Measurements from ENCODE around the gene ZIC2.

Gene ZIC2

DNA sequence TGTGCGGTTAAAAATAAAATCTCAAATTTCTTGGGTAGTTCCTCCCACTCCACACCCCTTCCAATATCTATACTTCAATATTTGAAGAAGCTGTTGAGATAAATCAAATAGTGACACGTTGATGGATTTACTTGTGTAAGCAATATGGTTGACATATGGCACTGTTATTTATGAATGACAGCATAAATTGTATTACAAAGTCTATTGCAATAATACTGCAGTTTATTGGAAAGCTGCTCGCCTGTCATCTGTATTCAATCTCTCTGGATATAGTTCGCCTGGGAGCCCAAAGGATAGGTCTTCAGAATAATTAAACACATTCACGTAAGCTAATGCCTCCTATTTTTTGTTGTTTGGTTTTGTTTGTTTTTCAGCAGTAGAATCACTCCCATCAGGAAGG is 5.0 kb upstream of the ZIC2 start:
- TF ChIP-seq ISL1 (CRISPR knock-in tag; IDR thresholded peaks at IDR 0.05): no peak
- TF ChIP-seq, protein P1, sequence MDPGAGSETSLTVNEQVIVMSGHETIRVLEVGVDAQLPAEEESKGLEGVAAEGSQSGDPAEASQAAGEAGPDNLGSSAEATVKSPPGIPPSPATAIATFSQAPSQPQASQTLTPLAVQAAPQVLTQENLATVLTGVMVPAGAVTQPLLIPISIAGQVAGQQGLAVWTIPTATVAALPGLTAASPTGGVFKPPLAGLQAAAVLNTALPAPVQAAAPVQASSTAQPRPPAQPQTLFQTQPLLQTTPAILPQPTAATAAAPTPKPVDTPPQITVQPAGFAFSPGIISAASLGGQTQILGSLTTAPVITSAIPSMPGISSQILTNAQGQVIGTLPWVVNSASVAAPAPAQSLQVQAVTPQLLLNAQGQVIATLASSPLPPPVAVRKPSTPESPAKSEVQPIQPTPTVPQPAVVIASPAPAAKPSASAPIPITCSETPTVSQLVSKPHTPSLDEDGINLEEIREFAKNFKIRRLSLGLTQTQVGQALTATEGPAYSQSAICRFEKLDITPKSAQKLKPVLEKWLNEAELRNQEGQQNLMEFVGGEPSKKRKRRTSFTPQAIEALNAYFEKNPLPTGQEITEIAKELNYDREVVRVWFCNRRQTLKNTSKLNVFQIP (CRISPR knock-in tag; IDR thresholded peaks at IDR 0.05; ENCODE audit: borderline replicate concordance, low read depth): no peak
- no peak for TF ChIP-seq CSDC2 (CRISPR knock-in tag; IDR thresholded peaks at IDR 0.05)
- TF ChIP-seq GLIS3 (CRISPR knock-in tag; IDR thresholded peaks at IDR 0.05): no peak
- TF ChIP-seq ZC3H10 (CRISPR knock-in tag; IDR thresholded peaks at IDR 0.05): no peak
- TF ChIP-seq ESRRG (CRISPR knock-in tag; IDR thresholded peaks at IDR 0.05): no peak
- ATAC-seq: no peak

DNA sequence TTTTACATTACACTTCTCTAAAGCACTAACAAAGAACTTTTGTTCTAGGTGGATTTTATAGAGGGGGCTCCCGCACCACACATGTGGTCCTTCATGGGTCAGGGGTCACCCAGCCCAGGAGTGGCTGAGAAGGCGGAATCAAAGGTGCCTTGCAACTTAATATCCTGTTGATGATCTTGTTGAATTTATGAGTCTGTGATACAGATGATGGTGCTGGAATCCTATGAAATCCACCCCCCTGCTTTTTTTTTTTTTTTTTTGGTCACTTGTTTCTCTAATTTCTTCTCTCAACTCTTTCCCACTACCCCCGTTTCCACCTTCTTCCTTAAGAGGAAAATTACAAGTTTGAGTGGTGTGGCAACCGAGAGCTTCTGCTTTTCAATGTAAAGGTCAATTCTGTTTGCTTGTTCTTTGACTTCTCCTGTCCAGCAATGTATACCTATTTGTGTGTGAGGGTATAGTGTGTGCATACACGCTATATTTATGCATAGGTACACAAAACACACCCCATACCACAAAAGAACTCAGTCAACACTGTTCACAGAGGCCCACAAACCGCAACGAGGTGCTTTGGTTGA is 4.2 kb upstream of the ZIC2 start:
- no peak for TF ChIP-seq RARB (CRISPR knock-in tag; IDR thresholded peaks at IDR 0.05)
- TF ChIP-seq, protein P2, sequence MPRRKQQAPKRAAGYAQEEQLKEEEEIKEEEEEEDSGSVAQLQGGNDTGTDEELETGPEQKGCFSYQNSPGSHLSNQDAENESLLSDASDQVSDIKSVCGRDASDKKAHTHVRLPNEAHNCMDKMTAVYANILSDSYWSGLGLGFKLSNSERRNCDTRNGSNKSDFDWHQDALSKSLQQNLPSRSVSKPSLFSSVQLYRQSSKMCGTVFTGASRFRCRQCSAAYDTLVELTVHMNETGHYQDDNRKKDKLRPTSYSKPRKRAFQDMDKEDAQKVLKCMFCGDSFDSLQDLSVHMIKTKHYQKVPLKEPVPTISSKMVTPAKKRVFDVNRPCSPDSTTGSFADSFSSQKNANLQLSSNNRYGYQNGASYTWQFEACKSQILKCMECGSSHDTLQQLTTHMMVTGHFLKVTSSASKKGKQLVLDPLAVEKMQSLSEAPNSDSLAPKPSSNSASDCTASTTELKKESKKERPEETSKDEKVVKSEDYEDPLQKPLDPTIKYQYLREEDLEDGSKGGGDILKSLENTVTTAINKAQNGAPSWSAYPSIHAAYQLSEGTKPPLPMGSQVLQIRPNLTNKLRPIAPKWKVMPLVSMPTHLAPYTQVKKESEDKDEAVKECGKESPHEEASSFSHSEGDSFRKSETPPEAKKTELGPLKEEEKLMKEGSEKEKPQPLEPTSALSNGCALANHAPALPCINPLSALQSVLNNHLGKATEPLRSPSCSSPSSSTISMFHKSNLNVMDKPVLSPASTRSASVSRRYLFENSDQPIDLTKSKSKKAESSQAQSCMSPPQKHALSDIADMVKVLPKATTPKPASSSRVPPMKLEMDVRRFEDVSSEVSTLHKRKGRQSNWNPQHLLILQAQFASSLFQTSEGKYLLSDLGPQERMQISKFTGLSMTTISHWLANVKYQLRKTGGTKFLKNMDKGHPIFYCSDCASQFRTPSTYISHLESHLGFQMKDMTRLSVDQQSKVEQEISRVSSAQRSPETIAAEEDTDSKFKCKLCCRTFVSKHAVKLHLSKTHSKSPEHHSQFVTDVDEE (CRISPR knock-in tag; IDR thresholded peaks at IDR 0.05): no peak
- no peak for TF ChIP-seq ESRRG (CRISPR knock-in tag; IDR thresholded peaks at IDR 0.05)
- TF ChIP-seq SNAI2 (CRISPR knock-in tag; IDR thresholded peaks at IDR 0.05): no peak
- no peak for TF ChIP-seq ZFP3 (CRISPR knock-in tag; IDR thresholded peaks at IDR 0.05)
- no peak for TF ChIP-seq TCF4 (CRISPR knock-in tag; IDR thresholded peaks at IDR 0.05; ENCODE audit: borderline replicate concordance)
- TF ChIP-seq CSDC2 (CRISPR knock-in tag; IDR thresholded peaks at IDR 0.05): no peak
- no peak for TF ChIP-seq PPARA (CRISPR knock-in tag; IDR thresholded peaks at IDR 0.05; ENCODE audit: borderline replicate concordance)
- no peak for TF ChIP-seq ZNF8 (CRISPR knock-in tag; IDR thresholded peaks at IDR 0.05)
- TF ChIP-seq, protein P1 (CRISPR knock-in tag; IDR thresholded peaks at IDR 0.05; ENCODE audit: borderline replicate concordance, low read depth): no peak
- TF ChIP-seq ZNF565 (CRISPR knock-in tag; conservative IDR thresholded peaks at IDR 0.05; ENCODE audit: low read depth): no peak
- TF ChIP-seq BACH2 (CRISPR knock-in tag; IDR thresholded peaks at IDR 0.05; ENCODE audit: borderline replicate concordance): no peak
- TF ChIP-seq, protein P3, sequence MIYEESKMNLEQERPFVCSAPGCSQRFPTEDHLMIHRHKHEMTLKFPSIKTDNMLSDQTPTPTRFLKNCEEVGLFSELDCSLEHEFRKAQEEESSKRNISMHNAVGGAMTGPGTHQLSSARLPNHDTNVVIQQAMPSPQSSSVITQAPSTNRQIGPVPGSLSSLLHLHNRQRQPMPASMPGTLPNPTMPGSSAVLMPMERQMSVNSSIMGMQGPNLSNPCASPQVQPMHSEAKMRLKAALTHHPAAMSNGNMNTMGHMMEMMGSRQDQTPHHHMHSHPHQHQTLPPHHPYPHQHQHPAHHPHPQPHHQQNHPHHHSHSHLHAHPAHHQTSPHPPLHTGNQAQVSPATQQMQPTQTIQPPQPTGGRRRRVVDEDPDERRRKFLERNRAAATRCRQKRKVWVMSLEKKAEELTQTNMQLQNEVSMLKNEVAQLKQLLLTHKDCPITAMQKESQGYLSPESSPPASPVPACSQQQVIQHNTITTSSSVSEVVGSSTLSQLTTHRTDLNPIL (CRISPR knock-in tag; IDR thresholded peaks at IDR 0.05; ENCODE audit: low read depth): no peak
- no peak for ATAC-seq

DNA sequence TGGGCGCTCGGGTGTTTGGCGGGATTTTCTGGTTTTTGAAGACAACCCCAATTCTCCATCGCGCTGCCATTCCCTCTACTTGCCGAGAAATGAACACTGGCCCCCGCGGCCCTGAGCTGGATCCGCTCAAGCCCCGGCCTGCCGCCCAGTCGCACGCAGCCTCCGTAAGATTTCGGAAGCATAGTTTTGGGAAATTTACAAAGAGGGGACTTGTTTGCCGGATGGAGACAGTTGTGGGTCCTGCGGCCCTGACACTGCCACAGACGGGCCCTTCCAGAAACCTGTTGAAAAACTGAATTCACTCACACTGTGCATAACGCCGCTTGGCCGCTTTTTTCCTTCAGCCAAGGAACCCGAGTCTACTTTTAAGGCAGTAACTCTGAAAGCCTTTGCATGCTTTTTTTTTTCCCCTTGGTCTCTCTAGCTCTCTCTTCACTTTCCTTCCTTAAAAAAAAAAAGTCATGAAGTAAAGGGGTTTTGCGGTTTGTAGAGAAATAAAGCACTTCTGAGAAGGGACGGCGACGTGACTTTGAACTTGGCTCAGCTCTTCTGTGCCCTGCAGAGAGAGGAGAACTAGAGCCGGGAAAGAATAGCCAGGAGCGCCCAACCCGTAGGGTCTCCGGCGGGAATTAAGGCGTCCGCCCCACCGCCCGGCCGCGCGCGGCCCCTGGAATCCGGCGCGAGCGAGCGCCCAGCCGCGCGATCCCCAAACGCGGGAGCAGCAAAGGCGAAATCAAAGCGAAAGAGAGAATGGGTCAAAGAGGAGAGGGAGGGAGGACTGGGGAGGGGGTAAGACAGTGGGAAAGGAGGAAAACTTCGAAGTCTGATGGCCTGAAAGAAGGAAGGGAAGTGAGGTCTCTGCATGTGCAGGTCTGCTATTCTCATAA is 3.4 kb upstream of the ZIC2 start:
- TF ChIP-seq ZNF565 (CRISPR knock-in tag; conservative IDR thresholded peaks at IDR 0.05; ENCODE audit: low read depth) (no peak), TOX (CRISPR knock-in tag; IDR thresholded peaks at IDR 0.05; ENCODE audit: borderline replicate concordance) (no peak), SNAI2 (CRISPR knock-in tag; IDR thresholded peaks at IDR 0.05) (no peak), ARNTL (CRISPR knock-in tag; IDR thresholded peaks at IDR 0.05; ENCODE audit: borderline replicate concordance, low read depth) (no peak), ZNF8 (CRISPR knock-in tag; IDR thresholded peaks at IDR 0.05) (no peak)
- TF ChIP-seq, protein P3 (CRISPR knock-in tag; IDR thresholded peaks at IDR 0.05; ENCODE audit: low read depth): no peak
- no peak for ATAC-seq

All from SK-N-SH treated with all-trans-retinoic acid at 6 μM for 48 hours (cell line).